Activated T-cell treated with anti-CD3 and anti-CD28 coated beads for 1 hour (primary cell): ENCODE data around the gene TRIM67.
"Not testable (repeated sequence)": the region's sequence is repeated elsewhere in the genome, so short reads cannot be mapped to it uniquely, and the experiment has no call there.

Experiments used
- DNase-seq: peaks from one replicate; pipeline ENCODE4 v3.0.0-alpha.2; 2020; ENCODE audit warnings: low read depth

Gene TRIM67

DNA sequence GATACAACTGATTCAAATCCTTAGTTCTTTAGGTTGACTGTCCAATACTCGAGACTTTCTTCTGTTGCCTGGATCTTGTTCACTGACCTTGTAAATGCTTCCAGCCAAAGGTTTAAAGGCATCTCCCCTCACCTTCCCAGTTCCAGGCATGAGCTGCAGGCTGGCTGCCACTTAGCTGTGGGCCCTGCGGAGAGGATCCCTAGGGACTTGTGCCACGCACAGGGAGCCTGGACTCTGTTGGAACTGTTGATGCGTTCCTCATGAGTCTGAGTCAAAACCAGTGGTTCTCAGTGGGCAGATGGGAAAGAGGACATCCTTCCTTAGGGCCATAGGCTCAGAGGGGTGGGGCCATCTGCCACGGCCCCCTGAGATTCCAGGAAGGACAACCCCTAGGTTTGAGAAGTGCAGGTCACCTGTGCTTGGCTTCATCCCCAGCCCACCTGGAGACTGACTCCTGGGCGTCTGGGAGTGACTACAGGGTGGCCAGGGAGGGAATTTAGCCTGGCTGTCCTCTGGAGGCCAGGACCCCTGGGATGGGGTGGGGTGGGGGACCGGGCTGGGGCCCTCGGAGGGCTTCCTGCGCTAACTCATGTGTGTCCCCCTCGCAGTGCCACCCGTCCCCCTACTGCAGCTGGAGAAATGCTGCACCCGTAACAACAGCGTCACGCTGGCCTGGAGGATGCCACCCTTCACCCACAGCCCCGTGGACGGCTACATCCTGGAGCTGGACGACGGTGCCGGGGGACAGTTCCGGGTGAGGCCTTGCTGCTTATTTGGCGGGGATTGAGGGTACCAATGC, 41.6 kb downstream of the TRIM67 start:
- no peak for DNase-seq

DNA sequence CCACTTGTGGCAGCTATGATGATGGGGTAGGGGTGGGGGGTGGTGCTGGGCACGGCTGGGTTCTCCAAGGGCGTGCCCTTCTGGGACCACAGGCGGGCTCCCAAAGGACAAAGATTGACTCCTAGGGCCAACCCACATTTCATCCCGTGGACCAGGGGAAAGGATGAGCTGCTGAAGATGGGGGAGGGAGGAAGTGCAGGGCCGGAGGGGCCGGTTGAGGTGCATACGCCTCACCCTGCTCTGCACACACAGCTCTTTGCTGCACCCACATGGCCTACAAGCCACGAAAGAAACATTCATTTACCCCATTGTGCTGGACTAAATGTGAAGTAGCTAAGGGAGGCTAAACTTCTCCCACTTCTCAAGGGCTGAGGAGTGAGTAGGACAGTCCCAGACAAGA, 45.0 kb downstream of the TRIM67 start:
- no peak for DNase-seq

DNA sequence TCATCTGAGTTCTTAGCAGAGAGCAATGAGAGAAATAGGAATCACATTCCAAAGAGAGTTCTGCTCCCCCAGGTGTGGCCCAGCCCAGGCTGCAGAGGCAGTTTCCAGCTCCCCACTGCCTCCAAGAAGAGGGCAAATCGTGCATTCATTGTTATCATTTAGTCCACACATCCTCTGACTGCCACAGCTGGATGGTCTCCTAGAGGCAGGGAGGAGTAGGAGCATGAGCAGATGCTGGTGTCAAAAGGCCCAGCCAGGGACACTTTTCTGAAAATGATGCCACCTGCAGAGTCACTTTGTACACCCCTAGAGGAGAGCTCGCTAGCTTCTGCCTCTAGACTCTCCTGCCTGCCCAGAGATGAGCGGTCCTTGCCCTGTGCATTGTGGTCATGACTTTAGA, 45.6 kb downstream of the TRIM67 start:
- DNase-seq = no peak

DNA sequence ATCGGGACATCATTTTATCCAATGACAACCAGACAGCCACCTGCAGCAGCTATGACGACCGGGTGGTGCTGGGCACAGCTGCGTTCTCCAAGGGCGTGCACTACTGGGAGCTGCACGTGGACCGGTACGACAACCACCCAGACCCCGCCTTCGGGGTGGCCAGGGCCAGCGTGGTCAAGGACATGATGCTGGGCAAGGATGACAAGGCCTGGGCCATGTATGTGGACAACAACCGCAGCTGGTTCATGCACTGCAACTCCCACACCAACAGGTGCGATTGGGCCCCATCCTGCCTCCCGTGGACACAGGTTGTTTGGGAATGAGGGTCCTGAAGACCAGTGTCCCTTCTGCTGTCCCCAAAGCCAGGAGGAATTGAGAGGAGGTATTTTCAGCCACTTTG, 47.1 kb downstream of the TRIM67 start:
- no peak for DNase-seq

DNA sequence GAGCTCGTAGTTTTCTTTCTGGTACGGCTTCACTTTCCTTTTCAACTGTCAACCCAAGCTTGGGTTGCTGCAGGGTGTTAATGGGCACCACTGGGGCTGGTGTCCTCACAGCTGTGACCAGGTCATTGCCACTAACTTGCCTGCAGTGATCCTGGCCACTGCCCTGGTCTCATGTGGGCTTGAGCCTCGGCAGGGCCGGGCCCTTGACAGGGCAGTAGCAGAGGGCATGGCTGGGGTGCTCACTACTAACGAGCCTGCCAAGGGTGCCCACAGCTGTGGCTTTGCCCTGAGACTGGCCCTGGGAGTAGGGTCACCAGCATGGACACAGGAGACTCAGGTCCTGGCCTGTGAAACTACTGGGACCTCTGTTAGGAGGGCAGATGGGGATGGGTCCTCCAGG, 47.7 kb downstream of the TRIM67 start:
- no peak for DNase-seq

DNA sequence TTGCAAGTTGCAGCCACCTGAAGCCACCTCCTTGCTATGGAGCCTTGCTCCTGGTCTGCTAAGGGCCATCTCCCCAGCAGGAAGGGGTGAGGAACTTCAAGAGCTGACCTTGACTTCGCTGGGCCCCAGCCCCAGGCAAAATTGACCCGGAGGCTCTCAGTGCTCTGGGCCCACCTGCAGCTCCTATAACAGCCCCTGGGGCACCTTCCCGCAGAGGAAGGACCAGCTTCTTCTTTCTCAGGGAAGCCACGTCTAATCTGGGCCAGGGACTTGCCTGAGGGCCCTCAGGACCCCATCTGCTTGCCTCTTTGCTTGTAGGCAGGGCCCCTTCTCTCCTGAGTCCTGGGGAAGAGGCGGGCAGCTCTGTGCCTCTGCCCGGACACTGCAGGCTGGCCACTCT, 48.3 kb downstream of the TRIM67 start:
- no peak for DNase-seq

DNA sequence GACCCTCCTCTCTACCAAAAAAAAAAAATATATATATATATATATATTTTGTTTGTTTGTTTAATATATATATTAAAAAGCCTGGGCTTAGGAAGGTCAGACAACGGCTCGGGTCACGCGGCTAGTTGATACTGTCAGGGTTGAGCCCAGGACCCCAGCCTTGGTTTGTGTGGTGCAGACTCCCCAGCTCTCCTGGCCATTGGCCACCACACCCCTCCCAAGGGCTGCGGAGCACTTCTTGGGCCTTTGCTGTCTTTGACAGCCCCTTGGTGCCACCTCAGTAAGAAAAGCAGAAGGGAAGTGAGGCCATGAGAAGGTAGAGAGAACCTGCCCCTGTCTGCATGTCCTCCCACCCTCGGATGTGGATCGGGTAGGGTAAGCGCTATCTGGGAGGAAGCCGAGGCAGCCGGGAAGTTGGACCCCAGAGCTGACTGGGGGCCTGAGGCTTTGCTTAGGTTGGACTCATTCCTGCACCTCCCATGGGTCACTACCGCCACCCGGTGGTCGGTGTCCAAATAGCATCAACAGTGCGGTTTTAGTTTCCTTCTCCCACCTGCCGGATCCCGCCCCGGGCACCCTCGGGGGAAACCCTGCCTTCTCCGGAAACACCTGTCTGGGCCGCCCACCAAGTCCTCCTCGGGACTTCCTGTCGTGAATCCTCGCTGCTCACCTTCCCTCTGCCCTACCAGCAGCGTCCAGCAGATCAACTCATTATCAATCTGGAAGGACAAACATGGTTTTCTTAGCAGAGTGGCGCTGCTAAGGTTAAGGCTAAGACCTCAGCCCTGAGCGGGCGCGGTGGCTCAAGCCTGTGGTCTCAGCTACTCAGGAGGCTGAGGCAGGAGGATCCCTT, 49.4 kb downstream of the TRIM67 start:
- DNase-seq = peak; percentile 87

DNA sequence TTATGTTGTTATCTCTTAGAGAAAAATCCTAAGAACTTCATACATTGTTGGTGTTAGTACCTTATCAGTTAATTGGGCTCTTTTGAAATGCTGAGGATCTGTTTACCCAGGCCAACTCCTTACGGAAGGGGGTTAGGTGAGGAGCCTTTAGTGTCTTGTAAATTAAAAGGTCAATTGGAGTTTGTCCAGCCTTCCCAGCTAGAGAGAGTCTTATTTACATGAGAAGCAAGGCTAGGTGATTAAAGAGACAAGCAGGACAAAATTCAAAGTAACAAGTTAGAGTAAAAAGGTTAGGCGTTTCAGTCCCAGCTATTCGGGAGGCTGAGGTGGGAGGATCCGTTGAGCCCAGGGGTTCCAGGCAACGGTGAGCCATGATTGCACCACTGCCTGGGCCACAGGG, 50.4 kb downstream of the TRIM67 start:
- DNase-seq = not testable (repeated sequence)

DNA sequence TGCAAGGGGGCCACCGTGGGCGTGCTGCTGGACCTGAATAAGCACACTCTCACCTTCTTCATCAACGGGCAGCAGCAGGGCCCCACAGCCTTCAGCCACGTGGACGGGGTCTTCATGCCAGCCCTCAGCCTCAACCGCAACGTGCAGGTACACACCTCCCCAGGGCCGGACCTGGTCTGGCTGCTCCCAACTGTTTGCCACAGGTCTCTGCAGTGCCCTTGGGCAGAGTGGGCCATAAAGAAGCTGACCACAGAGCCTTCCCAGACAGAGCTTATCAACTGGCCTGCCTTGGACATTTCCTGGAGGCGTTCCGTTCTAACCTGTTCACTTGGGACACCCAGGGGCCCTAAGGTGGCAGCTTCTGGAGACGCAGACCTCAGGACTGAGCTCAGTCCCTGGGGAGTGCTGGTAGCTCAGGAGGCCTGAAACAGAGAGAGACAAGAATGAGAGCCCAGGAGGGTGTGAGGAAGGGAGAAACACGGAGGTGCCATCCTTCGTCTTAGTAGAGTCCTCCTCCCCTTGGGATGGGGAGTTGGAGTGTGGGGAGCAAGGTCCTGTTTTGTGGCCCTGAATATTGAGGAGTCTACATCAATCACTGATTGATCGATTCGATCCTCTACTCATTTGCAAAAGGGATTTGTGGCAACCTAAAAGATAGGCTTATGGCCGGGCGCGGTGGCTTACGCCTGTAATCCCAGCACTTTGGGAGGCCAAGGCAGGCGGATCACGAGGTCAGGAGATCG, 52.1 kb downstream of the TRIM67 start:
- DNase-seq = no peak

DNA sequence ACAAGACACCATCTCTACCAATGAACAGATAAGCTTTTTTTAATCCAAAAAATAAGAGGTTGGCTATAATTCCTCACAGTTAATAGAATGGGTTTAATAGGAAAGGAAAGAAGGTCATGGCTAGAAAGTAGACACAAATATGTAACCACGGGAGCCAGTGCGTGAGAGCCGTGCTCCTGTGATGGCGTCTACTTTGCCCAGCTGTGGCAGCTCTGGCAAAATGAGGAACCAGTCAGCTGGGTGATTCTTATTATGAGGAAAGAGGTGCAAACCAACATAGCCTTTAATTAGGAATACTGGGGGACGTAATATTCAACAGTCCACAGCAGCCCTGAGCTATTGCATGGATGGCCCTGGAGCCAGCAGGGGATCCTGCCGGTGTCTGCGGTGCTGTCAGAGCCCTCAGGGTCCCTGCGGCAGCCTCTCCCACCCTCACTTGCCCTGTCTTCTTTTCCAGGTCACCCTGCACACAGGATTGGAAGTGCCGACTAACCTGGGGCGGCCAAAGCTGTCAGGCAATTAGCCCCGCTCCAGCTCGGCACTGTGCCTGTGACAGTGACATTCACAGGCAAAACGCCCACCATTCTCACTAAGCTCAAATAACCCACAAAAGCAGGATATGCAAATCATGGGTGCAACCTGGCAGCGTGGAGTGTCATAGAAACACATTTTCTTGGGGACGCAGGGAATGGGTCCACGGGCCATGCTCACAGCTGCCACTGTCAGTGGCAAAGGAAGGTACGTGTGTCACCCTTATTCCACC, 53.2 kb downstream of the TRIM67 start:
- no peak for DNase-seq

DNA sequence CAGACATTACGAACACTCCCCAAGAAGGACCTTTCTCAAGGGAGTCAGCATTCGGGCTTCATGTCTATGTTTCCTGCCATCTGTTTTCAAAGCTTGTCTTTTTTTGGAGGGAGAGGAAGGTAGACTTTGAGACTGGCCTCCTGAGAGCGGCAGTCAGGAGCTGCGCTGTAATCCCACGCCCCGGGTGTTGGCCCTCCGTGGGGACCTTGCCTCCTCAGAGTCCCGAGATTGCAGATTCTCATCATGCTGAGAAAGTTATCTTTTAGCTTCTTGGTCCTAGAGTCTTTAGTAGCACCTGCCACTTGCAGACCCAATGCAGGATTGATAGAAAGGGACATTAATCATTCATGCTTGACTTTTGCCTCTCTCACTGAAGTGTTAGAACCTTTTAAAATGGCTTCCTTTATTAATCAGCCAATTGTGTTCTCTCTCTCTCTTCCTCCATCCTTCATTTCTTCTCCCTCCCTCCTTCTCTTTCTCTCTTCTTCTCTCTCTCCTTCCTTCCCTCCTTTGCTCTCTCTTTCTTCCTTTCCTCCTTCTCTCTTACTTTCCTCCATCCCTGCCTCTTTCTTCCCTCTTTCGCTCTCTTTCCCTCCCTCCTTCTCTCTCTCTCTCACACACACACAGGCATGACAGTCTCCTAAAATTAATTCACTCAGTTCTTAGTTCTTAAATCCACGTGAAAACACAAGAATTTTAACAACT, 54.0 kb downstream of the TRIM67 start:
- no peak for DNase-seq

DNA sequence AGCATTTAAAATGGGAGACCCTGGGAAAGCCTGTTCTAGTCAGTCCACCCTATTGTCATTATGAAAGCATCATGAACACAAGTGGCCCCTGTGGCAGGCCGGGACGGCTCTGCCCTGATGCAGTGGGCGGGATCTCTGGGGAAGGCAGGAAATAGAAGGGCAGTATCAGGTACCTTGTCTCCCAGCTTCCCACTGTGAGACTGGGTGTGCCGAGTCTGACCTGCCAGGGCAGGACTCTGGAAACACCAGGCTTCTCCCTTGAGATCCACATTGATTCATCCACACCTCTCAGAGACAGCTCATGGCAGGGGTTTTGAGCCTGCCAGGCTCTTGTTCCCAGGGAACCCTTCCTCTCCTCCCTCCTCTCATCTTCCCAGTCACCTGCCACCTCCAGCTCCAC, 54.6 kb downstream of the TRIM67 start:
- no peak for DNase-seq

DNA sequence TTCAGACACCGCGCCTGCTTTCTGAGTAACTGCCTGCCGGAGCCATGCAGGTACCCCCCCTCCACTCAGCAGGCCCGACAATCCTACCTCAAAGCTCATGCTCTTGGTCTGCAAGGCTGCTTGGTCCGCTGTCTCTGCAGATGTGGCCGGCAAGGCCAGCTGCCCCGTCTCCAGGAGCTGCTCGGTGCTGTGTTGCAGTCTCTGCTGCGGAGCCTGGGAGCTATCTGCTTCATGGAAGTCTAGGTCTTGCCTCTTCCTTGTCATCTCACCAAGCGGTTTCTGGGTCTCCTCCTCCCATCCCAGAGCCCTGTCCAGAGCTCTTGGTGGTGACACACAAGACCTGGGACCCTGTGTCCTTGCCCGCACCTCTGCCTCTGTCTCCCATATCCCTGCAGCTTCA, 55.2 kb downstream of the TRIM67 start:
- DNase-seq = no peak

DNA sequence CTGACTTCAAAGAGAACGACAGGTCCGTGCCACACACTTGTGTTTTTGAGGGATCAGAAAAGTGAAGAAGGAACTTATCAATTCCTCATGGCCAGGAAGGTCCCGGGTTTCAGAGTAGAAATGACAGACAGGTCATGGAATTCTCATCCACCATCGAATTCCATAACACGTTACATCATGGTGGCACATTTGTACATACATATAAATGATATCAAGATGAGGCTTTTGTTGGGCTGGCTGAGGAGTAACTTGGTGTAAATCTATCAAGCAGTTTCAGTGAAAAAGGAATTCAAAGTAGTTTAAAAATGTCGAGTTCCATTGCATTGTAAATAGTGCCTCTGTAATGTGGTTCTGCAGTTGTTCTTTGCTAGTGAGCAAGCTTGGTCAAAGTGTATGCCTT, 56.2 kb downstream of the TRIM67 start:
- no peak for DNase-seq

DNA sequence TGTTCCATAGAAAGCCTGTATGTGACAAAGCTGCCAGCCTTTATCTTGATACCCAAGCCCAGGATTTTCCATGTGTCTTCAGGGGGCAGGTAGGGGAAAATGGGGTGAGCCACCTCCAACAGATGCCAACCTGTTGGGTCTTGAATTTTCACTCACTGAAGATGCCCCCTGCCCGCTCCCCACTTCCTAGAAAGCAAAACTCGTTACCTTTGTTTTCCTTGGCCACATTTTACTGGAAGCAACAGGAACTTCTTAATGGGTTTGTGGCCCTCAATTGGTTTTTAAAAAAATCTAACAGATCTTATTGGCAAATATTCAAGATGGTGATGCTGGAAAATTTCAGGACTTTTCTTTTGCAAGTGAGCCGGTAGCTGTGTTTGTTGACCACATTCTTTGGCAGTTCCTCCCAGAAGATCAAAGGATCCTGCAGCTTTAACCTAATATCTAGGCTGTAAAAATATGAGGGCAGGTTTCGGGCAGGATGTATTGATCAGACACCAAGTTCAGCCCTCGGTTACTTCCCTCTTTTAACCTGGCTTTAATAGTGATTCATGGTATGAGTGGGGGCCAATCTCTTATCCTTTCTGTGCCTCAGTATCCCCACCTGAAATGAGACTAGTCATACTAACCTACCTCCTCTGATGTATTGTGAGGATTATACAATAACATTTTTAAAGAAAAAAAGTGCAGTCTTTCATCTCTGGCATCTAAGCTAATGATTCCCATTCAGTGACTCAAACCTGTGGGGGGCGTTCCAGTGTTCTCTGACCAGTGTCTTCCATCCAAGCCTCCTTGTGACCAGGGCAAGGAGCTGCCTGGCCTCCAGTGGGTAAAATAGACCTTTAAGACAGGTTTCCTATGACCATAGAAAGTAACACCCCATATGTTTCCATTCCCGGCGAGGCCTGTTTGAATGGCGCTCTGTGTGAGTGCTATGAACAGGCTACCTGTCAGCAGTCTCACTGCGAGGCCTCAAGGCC, 57.9 kb downstream of the TRIM67 start:
- no peak for DNase-seq

DNA sequence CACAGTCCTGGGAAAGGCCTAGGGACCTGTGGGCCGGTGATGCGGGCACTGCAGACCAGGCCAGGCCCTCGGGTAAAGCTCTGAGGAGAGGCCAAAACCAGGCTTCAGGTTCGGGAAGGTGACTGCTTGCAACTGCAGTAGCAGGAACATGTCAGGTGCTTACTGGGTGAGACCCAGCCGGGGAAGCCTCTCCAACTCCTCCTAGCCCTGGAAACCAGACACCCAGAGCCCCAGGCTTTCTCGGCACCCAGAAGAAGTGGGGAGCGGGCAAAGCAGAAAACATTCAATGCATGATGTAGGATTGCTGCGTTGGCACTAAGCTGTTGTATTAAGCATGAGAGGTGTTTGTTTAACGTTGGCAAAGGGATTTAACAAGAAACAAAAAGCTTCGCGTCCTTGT, 58.9 kb downstream of the TRIM67 start:
- no peak for DNase-seq

DNA sequence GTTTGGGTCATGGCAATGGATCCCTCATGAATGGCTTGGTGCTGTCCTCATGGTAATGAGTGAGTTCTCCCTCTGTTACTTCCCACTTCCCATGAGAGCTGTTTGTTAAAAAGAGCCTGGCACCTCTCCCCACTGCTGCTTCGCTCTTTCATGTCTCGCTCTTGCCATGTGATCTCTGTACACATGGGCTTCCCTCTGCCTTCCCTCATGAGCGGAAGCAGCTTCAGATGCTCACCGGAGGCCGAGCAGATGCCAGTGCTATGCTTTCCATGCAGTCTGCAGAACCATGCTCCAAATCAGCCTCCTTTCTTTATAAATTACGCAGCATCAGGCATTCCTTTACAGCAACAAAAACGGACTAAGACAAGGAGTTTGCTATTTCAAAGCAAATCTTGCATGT, 64.3 kb downstream of the TRIM67 start:
- DNase-seq = no peak

DNA sequence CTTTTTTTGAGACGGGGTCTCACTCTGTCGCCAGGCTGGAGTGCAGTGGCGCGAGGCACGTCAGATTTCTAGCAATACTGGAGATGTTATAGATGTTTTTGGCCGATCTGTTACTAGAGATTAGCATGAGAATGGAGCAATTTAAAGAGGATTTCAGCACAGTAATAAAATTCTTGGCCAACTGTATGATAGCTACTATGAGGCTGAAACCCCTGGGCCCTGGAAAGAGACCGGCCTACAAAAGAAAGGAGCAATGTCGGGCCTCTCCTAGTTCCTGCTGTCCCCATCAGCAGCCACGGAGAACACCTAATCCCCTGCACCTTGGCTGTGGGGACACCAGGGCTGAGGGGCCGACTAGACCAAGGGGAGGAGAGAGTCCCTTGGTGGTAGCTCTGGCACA, 69.7 kb downstream of the TRIM67 start:
- DNase-seq = no peak

DNA sequence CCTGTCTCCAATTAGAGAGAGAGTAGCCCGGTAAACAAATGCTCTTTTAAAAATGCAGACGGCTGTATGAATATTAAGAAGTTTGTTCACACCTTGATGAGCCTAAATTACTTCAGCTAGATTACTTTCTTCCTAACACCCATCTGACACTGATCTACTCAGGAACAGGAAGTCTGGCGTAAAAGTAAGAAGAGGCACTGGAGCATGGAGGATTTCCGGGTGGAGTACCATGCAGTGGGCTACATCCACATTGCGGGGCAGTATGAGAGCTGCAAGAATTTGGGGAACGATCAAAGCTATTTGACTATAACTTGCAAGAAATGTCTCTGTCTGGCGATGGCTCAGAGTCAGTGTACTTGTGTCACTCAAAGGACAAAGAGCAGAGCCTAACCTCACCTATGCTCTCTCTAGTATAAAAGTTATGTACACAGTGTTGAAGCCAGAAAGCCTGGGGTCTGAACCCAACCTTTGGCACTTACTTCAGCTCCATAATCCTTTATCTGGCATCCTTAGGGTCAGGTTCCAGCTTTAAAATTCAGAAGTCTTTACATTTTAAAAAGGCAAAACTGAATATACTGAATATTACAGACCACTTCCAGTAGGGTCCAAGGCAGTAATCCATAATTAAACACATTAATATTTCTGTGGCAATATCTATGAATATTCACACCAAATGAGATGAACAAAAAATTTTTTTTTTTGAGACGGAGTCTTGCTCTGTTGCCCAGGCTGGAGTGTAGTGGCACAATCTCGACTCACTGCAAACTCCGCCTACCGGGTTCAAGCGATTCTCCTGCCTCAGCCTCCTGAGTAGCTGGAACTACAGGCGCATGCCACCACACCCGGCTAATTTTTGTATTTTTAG, 71.2 kb downstream of the TRIM67 start:
- no peak for DNase-seq
